ENCODE measurements around the gene PXDN. TPM values are rescaled to one million over a fixed set of nuclear protein-coding genes. Genes with fewer than 3 reads are reported as not detected.
"Not testable (repeated sequence)": the region's sequence is repeated elsewhere in the genome, so short reads cannot be mapped to it uniquely, and the experiment has no call there.

The PXDN gene
- total RNA-seq, 1 donor from 2014 or later: 21.6 TPM

DNA sequence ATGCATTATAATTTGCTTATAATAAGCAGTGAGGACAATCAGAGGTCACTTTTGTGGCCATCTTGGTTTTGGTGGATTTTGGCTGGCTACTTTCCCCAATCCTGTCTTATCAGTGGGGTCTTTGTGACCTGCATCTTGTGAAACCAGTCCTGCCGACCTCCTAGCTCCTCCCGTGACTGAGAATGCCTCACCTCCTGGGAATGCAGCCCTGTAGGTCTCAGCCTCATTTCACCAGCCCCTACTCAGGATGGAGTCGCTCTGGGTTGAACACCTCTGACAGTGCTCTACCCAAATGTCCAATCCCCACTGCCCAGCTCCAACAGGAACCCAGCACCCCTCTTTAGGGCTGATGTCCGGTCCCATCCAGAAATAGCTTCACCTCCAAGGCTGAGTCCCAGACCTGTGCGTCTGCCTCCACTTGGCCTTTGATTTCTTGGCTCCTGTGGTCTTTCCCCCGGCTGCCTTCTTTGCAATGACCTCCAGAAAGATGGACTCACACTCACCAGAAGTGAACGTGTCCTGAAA lies 31.3 kb upstream of the PXDN start:
- DNase-seq (ENCODE audit: low spot score in 2 of 2): no peak
- no peak for FAIRE-seq

DNA sequence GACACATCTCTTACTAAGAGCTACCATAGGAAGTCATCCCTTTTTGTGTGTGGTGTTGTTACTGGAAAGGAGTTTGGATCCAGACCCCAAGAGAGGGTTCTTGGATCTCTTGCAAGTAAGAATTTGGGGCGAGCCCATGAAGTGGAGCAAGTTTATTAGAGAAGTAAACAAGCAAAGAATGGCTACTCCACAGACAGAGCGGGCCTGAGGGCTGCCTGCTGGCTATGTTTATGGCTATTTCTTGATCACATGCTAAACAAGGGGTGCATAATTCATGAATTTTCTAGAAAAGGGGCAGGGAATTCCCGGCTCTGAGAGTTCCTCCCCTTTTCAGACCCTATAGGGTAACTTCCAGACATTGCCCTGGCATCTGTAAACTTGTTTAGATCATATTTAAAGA lies 30.6 kb upstream of the PXDN start:
- DNase-seq (ENCODE audit: low spot score in 2 of 2): no peak
- FAIRE-seq: no peak

DNA sequence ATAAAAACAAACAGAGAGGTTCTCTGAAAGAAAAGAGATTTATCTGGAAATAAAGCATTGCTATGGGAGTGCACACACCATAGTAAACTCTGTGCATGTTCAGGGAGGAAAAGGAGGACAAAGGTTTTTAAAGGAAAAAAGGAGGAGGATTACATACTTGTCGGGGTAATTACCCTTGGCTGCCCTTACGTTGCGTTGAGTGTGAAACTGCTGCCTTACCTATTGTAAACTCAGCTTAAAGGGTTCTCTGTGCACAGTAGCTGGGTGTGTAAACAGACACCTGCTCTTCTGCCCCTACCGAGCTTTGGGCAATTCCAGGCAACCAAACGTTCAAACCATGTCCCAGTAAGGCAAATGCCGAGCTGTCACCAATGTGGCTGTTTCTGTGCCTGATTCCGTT lies 29.6 kb upstream of the PXDN start:
- no peak for FAIRE-seq
- no peak for DNase-seq (ENCODE audit: low spot score in 2 of 2)

DNA sequence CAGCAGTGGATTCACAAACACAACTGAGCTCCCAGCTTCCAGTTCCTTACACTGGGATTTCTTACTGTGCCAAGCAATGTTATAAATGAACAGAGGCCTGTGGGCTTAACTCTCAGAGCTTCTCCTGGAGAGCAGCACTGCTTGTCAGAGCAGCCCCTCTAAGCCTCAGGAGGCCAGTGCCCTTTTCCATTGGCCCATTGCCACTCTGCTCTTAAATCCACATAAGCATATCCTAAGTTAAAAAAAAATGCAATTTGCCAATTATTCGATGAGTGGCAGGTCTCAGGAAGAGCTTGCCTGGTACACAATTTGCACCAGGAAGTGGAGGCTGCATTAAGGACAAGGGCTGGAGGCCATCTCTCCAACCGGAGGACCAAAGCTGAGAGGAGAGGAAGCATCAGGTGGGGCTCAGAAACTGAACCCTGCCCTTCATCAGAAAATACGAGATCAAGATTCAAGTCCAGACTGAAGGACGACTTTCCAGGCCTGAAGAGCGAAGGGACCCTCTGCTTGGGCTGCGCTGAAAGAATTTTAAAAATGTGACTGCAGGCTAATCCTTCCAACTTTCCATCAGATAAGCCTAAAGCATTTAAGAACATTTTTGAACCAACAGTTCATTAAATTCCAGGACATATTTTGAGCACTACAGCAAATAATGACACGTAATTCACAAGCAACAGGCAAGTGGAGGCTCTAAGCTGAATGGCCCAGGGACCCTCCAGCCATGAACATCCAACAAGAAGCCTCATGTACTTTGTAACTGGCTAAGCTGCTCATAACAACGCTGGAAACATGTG lies 28.4 kb upstream of the PXDN start:
- FAIRE-seq (no peak), DNase-seq (ENCODE audit: low spot score in 2 of 2) (no peak)

DNA sequence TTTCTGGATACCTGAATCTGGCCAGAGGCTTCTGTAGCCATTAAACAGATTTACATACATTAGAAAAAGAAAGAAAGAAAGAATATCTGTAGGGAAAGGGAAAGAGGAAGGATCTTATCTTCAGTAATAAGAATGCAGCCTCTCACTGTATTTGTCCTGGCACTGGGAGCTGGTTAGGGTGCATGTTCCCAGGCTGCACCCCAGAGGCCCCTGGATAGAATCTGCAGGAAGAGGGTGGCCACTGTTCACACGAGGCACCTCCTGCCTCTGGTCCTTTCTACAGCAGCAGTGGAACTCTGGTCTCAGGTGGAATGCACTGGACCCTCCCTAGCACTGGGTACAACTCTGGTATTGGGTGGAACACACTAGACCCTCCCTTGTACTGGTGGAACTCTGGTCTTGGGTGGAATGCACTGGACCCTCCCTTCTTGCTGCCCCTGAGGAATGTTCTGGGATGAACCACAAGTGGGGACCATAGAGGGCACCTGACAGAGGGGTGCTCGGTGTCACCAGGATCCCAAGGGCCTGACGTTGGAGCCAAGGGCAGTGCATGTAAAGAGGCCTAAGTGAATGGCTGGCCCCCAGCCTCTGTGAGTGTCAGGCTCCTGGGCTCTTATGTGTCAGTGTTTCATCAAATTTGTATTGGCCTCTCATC lies 27.4 kb upstream of the PXDN start:
- DNase-seq (ENCODE audit: low spot score in 2 of 2) (no peak), FAIRE-seq (no peak)

DNA sequence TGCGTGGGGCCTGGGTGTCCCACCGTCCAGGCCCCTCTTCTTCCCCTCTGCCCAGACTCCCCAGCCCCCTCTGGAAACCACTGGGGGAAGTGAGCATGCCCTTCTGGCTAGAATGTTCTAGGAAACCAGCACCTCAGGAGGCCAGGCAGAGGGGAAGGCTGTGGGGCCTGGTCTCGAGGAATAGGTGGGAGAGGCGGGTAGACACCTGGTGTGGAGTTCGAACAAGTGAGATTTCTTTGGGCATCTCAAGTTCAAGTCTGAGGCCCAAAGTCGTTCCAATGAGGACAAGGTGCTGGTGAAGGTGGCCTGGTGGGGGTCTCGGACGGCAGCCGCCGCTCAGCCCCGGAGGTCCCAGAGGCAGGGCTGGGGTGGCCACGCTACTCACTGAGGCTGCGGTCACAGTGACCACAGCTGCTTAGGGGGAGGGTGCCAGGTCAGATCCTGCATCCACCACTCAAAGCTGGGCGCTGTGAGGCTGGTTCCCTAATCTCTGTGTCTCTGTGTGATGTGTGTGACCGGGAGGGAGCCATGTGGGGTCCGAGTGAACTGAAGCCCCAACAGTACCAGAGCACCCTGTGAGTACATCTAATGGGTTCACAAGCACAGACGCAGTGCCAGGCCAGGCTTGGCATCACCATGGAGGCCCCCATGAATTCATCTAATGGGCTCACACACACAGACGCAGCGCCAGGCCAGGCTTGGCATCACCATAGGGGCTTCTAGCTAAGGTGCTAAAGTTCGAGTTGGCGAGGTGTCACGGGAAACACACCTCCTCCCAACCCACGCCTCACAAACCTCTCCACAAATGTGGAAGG lies 26.5 kb upstream of the PXDN start:
- no peak for FAIRE-seq
- no peak for DNase-seq (ENCODE audit: low spot score in 2 of 2)

DNA sequence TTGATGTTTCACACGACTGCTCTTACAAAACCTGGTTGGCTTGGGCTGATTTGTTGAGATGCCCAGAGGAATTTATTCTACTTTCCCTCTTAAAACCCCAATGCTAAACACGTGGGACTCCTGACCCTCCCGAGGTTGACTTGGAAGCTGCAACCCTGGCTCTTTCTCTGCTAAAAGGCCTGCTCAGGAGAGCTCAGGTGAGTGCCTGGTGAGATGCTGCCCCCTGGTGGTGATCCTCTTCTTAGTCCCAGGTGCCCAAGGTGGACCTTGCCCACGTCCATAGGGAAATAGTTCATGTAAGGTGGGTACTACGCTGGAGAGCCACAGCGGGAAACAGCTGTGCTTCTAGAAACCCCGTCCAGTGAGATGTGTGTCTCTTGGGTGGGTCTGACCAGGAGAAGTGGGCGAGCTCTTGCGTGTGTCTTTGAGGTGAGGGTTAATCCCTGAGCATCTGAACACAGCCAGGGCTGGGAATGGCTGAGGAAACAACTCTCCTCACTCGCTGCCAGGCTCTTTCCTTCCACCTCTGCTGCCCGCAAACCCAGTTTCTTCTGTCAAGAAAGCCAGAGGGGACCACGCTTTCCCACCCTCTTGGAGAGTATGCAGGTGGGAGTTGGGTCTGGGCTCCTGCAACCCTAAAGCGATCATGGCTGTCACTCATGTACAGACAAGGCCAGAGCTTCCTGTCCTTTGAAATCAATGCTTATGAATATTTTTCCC lies 25.5 kb upstream of the PXDN start:
- no peak for FAIRE-seq
- DNase-seq (ENCODE audit: low spot score in 2 of 2): peak; percentile 52 to 70

DNA sequence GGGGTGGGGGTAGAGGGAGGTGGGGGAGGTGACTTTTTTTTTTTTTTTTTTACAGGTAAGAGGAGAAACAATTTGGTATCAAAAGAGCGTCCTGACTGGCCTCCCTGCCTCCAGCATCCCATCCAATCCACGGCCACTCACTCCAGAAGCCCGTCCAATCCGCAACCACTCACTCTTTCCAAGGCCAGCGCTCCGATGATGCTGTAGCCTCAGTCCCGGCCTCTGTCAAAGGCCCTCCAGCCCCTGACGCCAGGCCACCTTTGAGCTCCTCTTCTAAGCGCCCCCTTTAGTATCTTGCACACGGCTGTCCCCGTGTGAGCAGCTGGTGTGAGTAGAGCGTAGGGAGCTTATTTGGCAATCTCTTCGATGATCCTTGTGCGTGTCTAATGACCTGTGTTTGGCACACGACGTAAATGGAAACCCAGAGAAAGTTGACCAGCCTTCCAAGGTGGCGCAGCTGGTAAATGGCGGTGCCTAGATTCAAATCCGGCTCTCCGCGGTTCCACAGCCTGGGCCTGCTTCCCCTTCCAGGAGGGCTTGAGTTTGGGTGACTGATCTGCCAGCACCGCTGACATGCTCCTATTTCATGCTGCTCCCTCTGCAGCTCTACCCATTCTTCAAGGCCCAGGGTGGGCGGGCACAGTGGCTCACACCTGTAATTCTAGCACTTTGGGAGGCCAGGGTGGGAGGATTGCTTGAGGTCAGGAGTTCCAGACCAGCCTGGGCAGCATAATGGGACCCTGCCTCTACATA lies 23.8 kb upstream of the PXDN start:
- DNase-seq (ENCODE audit: low spot score in 2 of 2): no peak
- FAIRE-seq: no peak

DNA sequence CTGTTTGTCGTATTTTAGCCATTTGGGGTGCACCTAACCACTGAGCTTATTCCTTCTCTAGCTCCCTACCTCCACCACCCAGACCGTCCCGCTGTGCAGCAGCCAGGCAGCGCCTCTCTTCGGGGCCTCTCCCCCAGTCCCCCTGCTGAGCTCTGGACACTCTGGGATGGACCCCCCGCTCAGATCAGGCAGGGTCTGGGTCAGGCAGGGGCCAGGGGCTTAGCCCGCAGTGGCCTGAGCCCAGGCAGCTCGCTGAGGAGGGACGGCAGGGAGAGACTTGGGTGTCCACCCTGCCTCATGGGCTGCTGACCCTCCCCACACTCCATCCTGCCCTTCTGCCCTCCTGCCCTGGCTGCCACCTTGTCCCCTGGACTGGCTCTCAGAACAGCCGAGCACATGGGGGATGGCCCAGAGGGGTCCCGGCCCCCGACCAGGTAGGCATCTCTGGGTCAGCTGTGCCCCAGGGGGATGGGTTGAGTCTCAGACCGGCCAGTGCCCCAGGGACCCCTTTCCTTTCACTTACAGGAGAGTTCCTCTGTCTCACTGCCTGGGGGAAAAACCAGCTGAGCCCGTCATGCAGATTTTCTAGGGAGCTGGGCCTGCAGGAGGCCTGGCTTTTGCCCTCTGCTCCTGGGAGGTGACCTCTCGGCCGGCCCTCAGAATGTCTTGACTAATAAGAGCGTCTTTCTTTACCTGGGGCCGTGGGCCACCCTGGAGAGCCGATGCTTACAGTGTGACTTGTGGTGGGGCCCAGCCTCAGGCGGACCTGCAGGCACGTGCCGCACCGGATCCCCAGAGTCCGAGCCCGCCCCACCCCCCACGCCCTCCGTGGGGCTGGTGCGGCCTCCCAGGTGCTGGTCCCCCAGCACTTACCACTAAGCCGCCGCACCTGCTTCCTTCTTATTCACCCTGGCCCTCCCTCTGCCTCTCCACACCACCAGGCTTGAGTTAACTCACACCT lies 22.8 kb upstream of the PXDN start:
- FAIRE-seq (no peak), DNase-seq (ENCODE audit: low spot score in 2 of 2) (no peak)

DNA sequence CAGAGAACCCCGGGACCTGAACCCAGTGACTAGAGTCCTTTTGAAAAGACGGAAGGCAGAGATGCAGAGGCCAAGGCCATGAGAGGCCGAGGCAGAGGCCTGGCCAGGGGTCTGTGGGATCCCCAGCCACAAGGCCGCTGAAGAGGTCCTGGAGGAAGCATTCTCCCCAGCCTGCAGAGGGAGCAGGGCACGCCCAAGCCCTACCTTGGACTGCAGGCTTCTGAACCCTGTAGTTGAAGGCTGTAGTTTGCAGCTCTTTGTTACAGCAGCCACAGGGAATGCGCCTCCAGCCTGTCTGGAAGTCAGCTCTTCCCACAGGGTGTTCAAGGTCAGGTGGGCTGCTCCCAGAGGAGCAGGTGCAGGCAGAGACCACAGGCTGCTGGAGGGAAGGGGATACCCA lies 22.1 kb upstream of the PXDN start:
- no peak for DNase-seq (ENCODE audit: low spot score in 2 of 2)
- FAIRE-seq: no peak

DNA sequence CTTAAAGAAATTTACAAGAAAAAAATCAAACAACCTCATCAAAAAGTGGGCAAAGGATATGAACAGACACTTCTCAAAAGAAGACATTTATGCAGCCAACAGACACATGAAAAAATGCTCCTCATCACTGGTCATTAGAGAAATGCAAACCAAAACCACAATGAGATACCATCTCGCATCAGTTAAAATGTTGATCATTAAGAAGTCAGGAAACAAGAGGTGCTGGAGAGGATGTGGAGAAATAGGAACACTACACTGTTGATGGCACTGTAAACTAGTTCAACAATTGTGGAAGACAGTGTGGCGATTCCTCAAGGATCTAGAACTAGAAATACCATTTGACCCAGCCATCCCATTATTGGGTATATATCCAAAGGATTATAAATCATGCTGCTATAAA lies 20.9 kb upstream of the PXDN start:
- FAIRE-seq; DNase-seq (ENCODE audit: low spot score in 2 of 2): not testable (repeated sequence)

DNA sequence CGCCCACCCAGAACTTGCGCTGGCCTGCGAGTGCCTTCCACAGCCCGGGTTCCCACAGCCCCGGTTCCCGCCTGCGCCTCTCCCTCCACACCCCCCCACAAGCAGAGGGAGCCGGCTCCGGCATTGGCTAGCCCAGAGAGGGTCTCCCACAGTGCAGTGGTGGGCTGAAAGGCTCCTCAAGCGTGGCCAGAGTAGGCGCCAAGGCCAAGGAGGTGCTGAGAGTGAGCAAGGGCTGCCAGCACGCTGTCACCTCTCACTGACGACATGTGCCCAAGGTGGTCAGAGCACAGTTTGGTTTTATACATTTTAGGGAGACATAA lies 15.3 kb upstream of the PXDN start:
- no peak for DNase-seq (ENCODE audit: low spot score in 2 of 2)
- FAIRE-seq: no peak

DNA sequence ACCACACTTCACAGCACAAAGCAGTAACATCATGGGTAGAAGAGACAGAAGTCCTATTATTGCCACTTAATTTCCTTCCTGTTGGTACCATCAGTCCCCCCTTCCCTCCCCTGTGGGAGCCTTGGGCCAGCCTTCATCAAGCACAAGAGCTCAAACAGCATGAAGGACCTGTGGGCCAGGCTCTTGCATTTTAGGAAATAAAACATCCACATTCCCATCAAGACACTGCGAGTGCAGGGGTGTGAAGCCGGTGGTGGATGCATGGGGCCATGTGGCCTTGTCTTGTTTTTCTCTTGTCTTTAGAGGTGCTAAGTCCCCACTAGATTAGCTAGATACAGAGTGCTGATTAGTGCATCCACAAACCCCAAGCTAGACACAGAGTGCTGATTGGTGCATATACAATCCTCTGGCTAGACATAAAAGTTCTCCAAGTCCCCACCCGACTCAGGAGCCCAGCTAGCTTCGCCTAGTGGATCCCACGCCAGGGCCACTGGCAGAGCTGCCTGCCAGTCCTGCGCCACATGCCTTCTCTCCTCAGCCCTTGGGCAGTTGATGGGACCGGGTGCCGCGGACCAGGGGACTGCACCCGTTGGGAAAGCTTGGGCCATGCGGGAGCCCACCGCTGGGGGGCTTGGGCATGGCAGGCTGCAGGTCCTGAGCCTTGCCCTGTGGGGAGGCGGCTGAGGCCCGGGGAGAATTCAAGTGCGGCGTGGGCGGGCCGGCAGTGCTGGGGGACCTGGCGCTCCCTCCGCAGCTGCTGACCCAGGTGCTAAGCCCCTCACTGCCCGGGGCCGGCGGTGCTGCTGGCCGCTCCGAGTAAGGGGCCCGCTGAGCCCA lies 14.7 kb upstream of the PXDN start:
- no peak for DNase-seq (ENCODE audit: low spot score in 2 of 2)
- FAIRE-seq: no peak

DNA sequence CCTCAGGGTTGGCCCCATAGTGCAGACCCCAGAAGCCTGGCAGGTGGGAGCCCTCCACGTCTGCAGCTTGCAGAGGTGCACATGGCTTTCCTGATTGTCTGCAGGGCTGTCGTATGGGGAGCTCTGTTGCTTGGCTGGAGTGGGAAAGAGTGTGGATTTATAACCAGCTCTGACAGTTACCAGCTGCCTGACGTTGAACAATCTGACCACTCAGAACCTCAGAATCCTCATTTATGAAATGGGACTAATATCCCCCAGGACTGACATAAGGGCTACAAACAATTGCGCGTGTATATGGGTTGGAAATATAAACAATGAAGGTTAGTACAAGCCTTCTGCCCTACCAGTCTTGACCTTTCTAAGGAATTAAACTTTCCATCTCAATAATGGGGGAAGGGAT lies 13.9 kb upstream of the PXDN start:
- no peak for DNase-seq (ENCODE audit: low spot score in 2 of 2)

DNA sequence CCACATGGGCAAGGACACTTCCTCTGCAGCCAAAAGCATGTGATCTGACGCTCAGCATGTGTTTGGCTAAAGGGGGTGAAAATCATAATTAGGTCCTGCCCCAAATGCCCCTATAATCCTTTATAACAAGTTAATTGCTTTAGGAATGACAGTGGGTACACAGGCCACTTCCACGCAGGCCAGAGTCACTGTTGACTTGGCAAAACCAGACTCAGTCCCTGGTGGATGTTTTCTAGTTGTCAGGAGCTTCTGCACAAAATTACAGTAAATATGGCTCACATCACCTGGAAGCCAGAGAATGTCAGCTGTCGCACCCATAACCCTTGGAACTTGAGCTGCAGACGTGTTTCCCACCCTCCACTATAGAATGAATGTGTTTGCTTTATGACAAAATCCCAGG lies 13.3 kb upstream of the PXDN start:
- DNase-seq (ENCODE audit: low spot score in 2 of 2) (no peak), FAIRE-seq (no peak)

More for the DNA sequence above, 13.9 kb upstream of the PXDN start:
- FAIRE-seq: no peak

DNA sequence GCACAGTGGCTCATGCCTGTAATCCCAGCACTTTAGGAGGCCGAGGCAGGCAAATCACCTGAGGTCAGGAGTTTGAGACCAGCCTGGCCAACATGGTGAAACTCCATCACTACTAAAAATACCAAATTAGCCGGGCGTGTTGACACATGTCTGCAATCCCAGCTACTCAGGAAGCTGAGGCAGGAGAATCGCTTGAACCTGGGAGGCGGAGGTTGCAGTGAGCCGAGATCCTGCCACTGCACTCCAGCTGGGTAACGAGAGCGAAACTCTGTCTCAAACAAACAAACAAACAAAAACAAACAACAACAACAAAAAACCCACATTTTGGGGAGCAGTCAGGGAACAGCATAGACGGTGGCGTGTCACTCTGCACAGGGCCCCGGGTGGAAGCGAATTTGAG lies 12.8 kb upstream of the PXDN start:
- FAIRE-seq; DNase-seq (ENCODE audit: low spot score in 2 of 2): not testable (repeated sequence)

DNA sequence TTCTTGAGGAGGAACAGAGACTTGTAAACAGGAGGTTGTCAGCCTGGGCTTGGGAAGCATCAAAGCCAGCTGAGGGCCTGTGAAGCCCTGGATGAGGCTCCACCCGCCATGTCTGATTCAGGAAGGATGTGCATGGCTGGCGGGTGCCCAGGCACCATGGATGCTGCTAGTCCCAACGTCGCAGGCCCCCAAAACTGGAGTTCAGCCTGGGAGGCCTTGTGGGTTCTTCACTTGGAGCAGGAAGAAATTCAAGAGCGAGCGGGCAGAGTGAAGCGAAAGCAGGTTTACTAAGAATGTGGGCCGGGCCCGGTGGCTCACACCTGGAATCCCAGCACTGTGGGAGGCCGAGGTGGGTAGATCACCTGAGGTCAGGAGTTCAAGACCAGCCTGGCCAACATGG lies 12.1 kb upstream of the PXDN start:
- FAIRE-seq: no peak
- DNase-seq (ENCODE audit: low spot score in 2 of 2): no peak
